ENCODE data around the gene TULP1. TPM values are rescaled to one million over a fixed set of nuclear protein-coding genes. Genes with fewer than 3 reads are reported as not detected.
A peak's percentile ranks its signal among the peaks of the same experiment; 100 is the strongest.

The TULP1 gene
- total and polyA plus RNA-seq, 8 donors, result 0.28 TPM; not detected in 7

- peaks cover 0 to 18% (median 0%) of the 10 kb centered on the region in 3 donors for H3K36me3 ChIP-seq
- TF ChIP-seq, protein P1, sequence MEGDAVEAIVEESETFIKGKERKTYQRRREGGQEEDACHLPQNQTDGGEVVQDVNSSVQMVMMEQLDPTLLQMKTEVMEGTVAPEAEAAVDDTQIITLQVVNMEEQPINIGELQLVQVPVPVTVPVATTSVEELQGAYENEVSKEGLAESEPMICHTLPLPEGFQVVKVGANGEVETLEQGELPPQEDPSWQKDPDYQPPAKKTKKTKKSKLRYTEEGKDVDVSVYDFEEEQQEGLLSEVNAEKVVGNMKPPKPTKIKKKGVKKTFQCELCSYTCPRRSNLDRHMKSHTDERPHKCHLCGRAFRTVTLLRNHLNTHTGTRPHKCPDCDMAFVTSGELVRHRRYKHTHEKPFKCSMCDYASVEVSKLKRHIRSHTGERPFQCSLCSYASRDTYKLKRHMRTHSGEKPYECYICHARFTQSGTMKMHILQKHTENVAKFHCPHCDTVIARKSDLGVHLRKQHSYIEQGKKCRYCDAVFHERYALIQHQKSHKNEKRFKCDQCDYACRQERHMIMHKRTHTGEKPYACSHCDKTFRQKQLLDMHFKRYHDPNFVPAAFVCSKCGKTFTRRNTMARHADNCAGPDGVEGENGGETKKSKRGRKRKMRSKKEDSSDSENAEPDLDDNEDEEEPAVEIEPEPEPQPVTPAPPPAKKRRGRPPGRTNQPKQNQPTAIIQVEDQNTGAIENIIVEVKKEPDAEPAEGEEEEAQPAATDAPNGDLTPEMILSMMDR (IDR thresholded peaks at IDR 0.05), result no peak
- WGBS, 2 donors, result 66 to 73% methylated on average over 3 of the region's 3 CpGs
- no peaks in the 10 kb centered on the region for H3K9me3 ChIP-seq
- peak overlapping the region in 1 of 4 donors; percentile 90 for H3K4me3 ChIP-seq
- H3K27me3 ChIP-seq, result no peaks in the 10 kb centered on the region
- intact Hi-C loops (cut with DNase I), result no loop called here
- peaks cover 0 to 15% (median 0%) of the 10 kb centered on the region in 3 donors for H3K4me1 ChIP-seq
- H3K27ac ChIP-seq, result no peak overlapping the region
- no peak for FAIRE-seq
- no peak for DNase-seq
- ATAC-seq, result no peak
Measured at GRCh38 chr6:35470663-35471120, 42.0 kb downstream of the TULP1 start.

DNA sequence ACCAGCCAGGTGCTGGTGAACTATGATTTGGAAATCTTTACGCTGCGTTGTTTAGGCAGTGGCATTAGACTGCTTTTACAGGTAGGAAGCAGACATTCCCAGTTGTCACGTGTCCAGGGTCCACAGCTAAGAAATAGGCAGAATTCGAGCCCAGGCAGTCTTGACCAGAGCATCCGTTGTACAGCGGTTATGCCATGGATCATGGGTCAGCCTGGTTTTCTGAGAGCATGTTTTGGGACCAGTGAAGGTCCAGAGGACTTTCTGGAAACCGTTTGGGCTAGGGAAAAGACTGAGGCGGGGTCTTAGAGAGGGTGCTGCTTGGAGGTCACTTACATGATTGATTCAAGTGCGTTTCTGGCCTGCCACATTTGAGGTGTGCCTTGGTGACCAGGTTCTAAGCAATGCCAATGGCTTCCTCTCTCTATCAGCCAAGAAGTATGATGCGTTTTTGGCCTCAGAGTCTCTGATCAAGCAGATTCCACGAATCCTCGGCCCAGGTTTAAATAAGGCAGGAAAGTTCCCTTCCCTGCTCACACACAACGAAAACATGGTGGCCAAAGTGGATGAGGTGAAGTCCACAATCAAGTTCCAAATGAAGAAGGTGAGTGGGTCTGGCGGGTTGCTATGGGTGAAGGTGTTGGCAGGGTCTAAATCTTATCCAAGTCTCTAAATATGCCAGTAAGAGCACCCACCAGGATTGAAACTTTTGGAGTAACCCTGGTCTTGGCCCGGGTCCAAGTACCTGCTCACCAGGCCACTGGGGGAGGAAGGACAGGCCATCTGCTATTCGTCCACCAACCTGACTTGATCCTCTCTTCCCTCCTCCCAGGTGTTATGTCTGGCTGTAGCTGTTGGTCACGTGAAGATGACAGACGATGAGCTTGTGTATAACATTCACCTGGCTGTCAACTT is 42.7 kb downstream of the TULP1 start:
- peaks cover 0 to 15% (median 0%) of the 10 kb centered on the region in 3 donors for H3K4me1 ChIP-seq
- intact Hi-C loops (cut with DNase I), result no loop called here
- H3K27ac ChIP-seq, result peak overlapping the region in 1 of 4 donors; percentile 77
- H3K36me3 ChIP-seq, result peaks cover 0 to 18% (median 0%) of the 10 kb centered on the region in 3 donors
- peak overlapping the region; percentile 61 to 90 (median 86) for H3K4me3 ChIP-seq
- no peak for FAIRE-seq
- TF ChIP-seq, protein P1 (IDR thresholded peaks at IDR 0.05), result no peak
- no peak for ATAC-seq
- WGBS, 2 donors, result 34 to 44% methylated on average over 18 of the region's 18 CpGs
- H3K9me3 ChIP-seq, result no peaks in the 10 kb centered on the region
- H3K27me3 ChIP-seq, result no peaks in the 10 kb centered on the region
- DNase-seq, result peak in 4 of 6 donors; percentile 60 to 77 (median 71)

- Histone ChIP-seq H3K9me3 (no peaks in the 10 kb centered on the region), H3K4me3 (peak overlapping the region; percentile 61 to 90 (median 86)), H3K4me1 (peaks cover 0 to 15% (median 0%) of the 10 kb centered on the region in 3 donors), H3K27me3 (no peaks in the 10 kb centered on the region), H3K27ac (peak overlapping the region; percentile 66 to 92 (median 78)), H3K36me3 (peaks cover 0 to 18% (median 0%) of the 10 kb centered on the region in 3 donors)
- TF ChIP-seq, protein P1 (IDR thresholded peaks at IDR 0.05), result no peak
- ATAC-seq (peak; percentile 5 to 40 (median 26)), DNase-seq (peak in 3 of 6 donors; percentile 41 to 87 (median 64)), FAIRE-seq (no peak)
- intact Hi-C loops (cut with DNase I), result no loop called here
- 4 to 7% methylated on average over 37 of the region's 37 CpGs for WGBS, 2 donors
Measured at GRCh38 chr6:35468980-35469750, 43.5 kb downstream of the TULP1 start.

DNA sequence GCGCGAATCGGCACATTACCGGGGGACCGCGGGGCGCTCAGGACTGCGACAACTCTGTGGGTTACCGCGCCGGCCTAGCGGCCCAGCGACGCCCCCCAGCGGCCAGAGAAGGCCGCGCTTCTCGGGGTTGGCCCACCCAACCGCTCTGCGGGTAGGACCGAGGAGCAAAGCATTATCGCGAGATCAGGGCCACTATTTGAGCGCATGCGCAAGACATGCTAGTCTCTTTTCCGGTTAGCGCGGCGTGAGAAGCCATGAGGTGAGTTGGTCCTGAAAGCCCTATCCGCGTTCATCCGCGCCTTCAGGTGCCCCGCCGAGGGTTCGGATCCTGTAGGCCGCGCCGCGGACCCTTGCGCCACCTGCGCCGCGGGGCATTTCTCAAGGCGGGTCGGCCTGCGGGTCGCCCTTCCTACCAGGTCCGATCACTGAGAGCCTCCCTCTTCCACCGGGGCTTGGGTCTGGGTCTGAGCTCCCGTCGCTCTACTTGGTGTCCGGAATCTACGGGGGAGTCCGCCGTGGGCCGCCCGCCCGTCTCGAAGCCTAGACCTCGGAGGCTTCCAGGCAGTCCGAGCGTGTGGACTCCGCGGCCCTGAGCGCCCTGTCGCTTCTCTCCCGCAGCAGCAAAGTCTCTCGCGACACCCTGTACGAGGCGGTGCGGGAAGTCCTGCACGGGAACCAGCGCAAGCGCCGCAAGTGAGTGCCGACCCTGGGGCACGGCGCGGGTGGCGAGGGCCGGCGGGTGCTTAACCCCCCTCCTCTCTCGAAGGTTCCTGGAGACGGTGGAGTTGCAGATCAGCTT is 44.3 kb downstream of the TULP1 start, which contains the start of gene RPL10A:
TSS of gene RPL10A (plus strand) at position 221 of the 799 bp plus-strand sequence. CDS start at position 255, 34 bp downstream.
- Histone ChIP-seq H3K4me1 (peaks cover 0 to 15% (median 0%) of the 10 kb centered on the region in 3 donors), H3K9me3 (no peaks in the 10 kb centered on the region), H3K27ac (peak within 1 kb of the TSS; percentile 66 to 92 (median 78)), H3K27me3 (no peaks in the 10 kb centered on the region), H3K36me3 (peaks cover 0 to 18% (median 0%) of the 10 kb centered on the region in 3 donors), H3K4me3 (peak within 1 kb of the TSS; percentile 61 to 90 (median 86))
- intact Hi-C loops (cut with DNase I), result no loop called here
- ATAC-seq (peak; percentile 88 to 94 (median 92)), DNase-seq (peak; percentile 94 to 98 (median 96)), FAIRE-seq (no peak)
- TF ChIP-seq, protein P1 (IDR thresholded peaks at IDR 0.05), result peak; percentile 90 to 96 (median 93)
- WGBS, 2 donors, result 0% methylated on average over 74 to 86 of the region's 86 CpGs
